HepG2 (cell line): ENCODE data around the gene SMIM36. TPM values are rescaled to one million over a fixed set of nuclear protein-coding genes. Genes with fewer than 3 reads are reported as not detected.

Source experiments
- AGO2 ChIP-seq: fragments of 200-400 bp; formaldehyde crosslinking; optimal IDR thresholded peaks from 2 replicates; pipeline ENCODE3; 2017; ENCODE audit warnings: mild to moderate bottlenecking, low read depth, low read length, moderate library complexity
- CREBL2 ChIP-seq: sonication (generic); formaldehyde crosslinking; IDR thresholded peaks from 2 replicates; pipeline ENCODE4 v1.8.1; 2023; ENCODE audit warnings: missing genetic modification reagents, mild to moderate bottlenecking, borderline replicate concordance
- HES4 ChIP-seq: sonication (generic); formaldehyde crosslinking; IDR thresholded peaks from 2 replicates; pipeline ENCODE4 v1.9.0; 2021; ENCODE audit warnings: mild to moderate bottlenecking, missing genetic modification reagents, borderline replicate concordance
- HMGXB3 ChIP-seq: sonication (generic); formaldehyde crosslinking; IDR thresholded peaks from 2 replicates; pipeline ENCODE4 v1.4.0; 2020; ENCODE audit warnings: missing genetic modification reagents, borderline replicate concordance
- KLF6 ChIP-seq: IDR thresholded peaks from 2 replicates; pipeline ENCODE4 v1.8.0; 2016; ENCODE audit warnings: missing biosample characterization, missing genetic modification reagents
- LRRFIP1 ChIP-seq: sonication (generic); formaldehyde crosslinking; conservative IDR thresholded peaks from 2 replicates; pipeline ENCODE4 v1.4.0; 2020; ENCODE audit warnings: missing genetic modification reagents
- MYC ChIP-seq: sonication (generic); formaldehyde crosslinking; IDR thresholded peaks from 2 replicates; pipeline ENCODE4 v1.9.0; 2021; ENCODE audit warnings: missing genetic modification reagents, borderline replicate concordance
- POLR2G ChIP-seq: fragments of 200-400 bp; formaldehyde crosslinking; IDR thresholded peaks from 2 replicates; pipeline ENCODE4 v1.6.1; 2018; ENCODE audit warnings: mild to moderate bottlenecking, low read depth, low read length, moderate library complexity
- PREB ChIP-seq: sonication (generic); formaldehyde crosslinking; IDR thresholded peaks from 2 replicates; pipeline ENCODE4 v1.4.0; 2020; ENCODE audit warnings: missing genetic modification reagents
- ZBTB37 ChIP-seq: sonication (generic); formaldehyde crosslinking; IDR thresholded peaks from 2 replicates; pipeline ENCODE4 v1.4.0; 2020; ENCODE audit warnings: mild to moderate bottlenecking, missing genetic modification reagents
- ZMYM3 ChIP-seq: sonication (generic); formaldehyde crosslinking; IDR thresholded peaks from 2 replicates; pipeline ENCODE4 v1.5.1; 2020; ENCODE audit warnings: mild to moderate bottlenecking, missing genetic modification reagents
- ZNF180 ChIP-seq: sonication (generic); formaldehyde crosslinking; IDR thresholded peaks from 2 replicates; pipeline ENCODE4 v1.4.0; 2020; ENCODE audit warnings: low read depth, missing genetic modification reagents, borderline replicate concordance
- ZNF276 ChIP-seq: sonication (generic); formaldehyde crosslinking; IDR thresholded peaks from 2 replicates; pipeline ENCODE4 v1.4.0; 2020; ENCODE audit warnings: mild to moderate bottlenecking, low read depth, missing genetic modification reagents
- ZNF292 ChIP-seq: sonication (generic); formaldehyde crosslinking; IDR thresholded peaks from 2 replicates; pipeline ENCODE4 v1.8.1; 2022; ENCODE audit warnings: mild to moderate bottlenecking, low read depth, missing genetic modification reagents, borderline replicate concordance
- ZNF598 ChIP-seq: sonication (generic); formaldehyde crosslinking; IDR thresholded peaks from 2 replicates; pipeline ENCODE4 v1.5.1; 2020; ENCODE audit warnings: mild to moderate bottlenecking, missing genetic modification reagents, borderline replicate concordance
- polyA plus RNA-seq, 8 experiments: library from polyadenylated mRNA; depleted of rRNA in 3 of 8; stranded (reverse) in 7 of 8; unstranded in 1 of 8; fragments of >200 nt; fragmentation: Illumina TruSeq in 4 of 8; extraction: Trizol in 4 of 8; gene quantifications; 2 replicates each; pipeline versions ENCODE4 v1.2.1 to v1.2.3, GENCODE V29; 2011 to 2016; ENCODE audit warnings: low read depth in 4 of 8, missing spikeins in 1 of 8, mixed read lengths in 1 of 8; ENCODE audit not compliant: insufficient read depth in 1 of 8
- total RNA-seq, 5 experiments: library from RNA; depleted of rRNA; stranded (reverse); fragments of >200 nt; fragmentation: Illumina TruSeq; extraction: Trizol; gene quantifications; 2 replicates each; pipeline ENCODE4 v1.2.3, GENCODE V29; 2016; ENCODE audit warnings: low read depth in 1 of 5

The SMIM36 gene
- total and polyA plus RNA-seq, 2 of the 13 experiments (the other 11 are each of a cell fraction or from before 2014, with no cell fraction given): not detected

GRCh38 chr17:55444471-55445441, 66.5 kb downstream of the SMIM36 start (continued):
- 0 out of 2 replicates have a peak, but pooled peaks have one; percentile 22 for TF ChIP-seq ZNF292 (CRISPR knock-in tag)
- peak; percentile 24; the same call in 1 of the 2 replicates for TF ChIP-seq HMGXB3 (CRISPR knock-in tag)
- TF ChIP-seq ZNF276: 0 out of 2 replicates have a peak, but pooled peaks have one; percentile 55
- no peak for TF ChIP-seq MYC (CRISPR knock-in tag)
- TF ChIP-seq CREBL2: no peak
- TF ChIP-seq LRRFIP1 (CRISPR knock-in tag): no peak
- 0 out of 2 replicates have a peak, but pooled peaks have one; percentile 4 for TF ChIP-seq ZNF598 (CRISPR knock-in tag)
- no peak for TF ChIP-seq PREB (CRISPR knock-in tag)
- 0 out of 2 replicates have a peak, but pooled peaks have one; percentile 24 for TF ChIP-seq ZBTB37 (CRISPR knock-in tag)
- TF ChIP-seq KLF6 (CRISPR knock-in tag): no peak; the same call in 1 of the 2 replicates
- TF ChIP-seq POLR2G: peak; percentile 74
- no peak for TF ChIP-seq ZMYM3 (CRISPR knock-in tag)
- no peak for TF ChIP-seq AGO2
- TF ChIP-seq ZNF180: no peak
- no peak for TF ChIP-seq HES4 (CRISPR knock-in tag)
